ENCODE measurements around the gene GGCX. TPM values are rescaled to one million over a fixed set of nuclear protein-coding genes. Genes with fewer than 3 reads are reported as not detected.

Gene GGCX
- total and polyA plus RNA-seq, 2 of the 13 experiments (the other 11 are each of a cell fraction or from before 2014, with no cell fraction given), result 72.5 to 103 TPM

DNA sequence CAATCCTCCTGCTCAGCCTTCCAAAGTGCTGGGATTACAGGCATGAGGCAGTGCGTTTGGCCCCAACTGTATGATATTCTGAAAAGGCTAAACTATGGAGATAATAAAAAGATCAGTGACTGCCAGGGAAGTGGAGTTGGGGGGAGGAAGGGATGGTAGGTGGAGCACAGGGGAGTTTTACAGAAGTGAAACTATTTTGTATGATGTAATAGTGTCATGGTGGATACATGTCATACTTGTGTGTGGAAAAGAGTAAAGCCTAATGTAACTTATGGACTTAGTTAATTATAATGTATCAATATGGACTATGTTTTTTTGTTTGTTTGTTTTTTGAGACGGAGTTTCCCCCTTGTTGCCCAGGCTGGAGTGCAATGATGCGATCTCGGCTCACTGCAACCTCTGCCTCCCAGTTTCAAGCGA is 2.9 kb upstream of the GGCX start:
- no peak overlapping the region for H3K27ac ChIP-seq (ENCODE audit: extremely low read length, insufficient read depth, low read length)
- DNase-seq (ENCODE audit: low spot score) (no peak), FAIRE-seq (no peak), ATAC-seq (no peak)
- peak overlapping the region; percentile 8; the same call in 1 of the 2 replicates for H3K4me2 ChIP-seq (ENCODE audit: low read depth, low read length)
- no TSS peak for BruUV-seq (replicated peaks)
- H3K9ac ChIP-seq (ENCODE audit: insufficient read depth, low read depth, low read length), result no peak overlapping the region
- H4K20me1 ChIP-seq (ENCODE audit: insufficient read depth, low read length), result no peaks in the 10 kb centered on the region
- ChIA-PET CTCF (ENCODE audit: low intra/inter-chr PET ratio, low total read pairs) (no interaction called here), POLR2A (interaction anchor here (1.0 to 20.8 kb wide), 4 partner anchors 11 to 35 kb away, joined by 5 to 645 read pairs (median 168); partner anchors contain the start of genes C2orf68, MAT2A, RNF181 and TMEM150A)
- peaks cover 16% of the 10 kb centered on the region for H3K79me2 ChIP-seq (ENCODE audit: insufficient read depth, low read length)
- H3K36me3 ChIP-seq (replicated peaks in 1 of 2; ENCODE audit: control insufficient read depth in 1 of 2, insufficient read depth in 2 of 2, low read length in 2 of 2), result peaks cover 0 to 1% of the 10 kb centered on the region in 2 experiments; a peak in 1 of 5 replicates
- H3K27me3 ChIP-seq (ENCODE audit: control insufficient read depth in 1 of 2, insufficient read depth in 2 of 2, low read length in 2 of 2), result peaks cover 0 to 4% of the 10 kb centered on the region in 2 experiments; a peak in 1 of 5 replicates
- no peak overlapping the region for H3K4me3 ChIP-seq (replicated peaks in 1 of 3; ENCODE audit: insufficient read depth in 1 of 3, low read depth in 2 of 3, low read length in 3 of 3)
- in situ Hi-C loops (cut with HindIII; ENCODE audit: extremely low pct_ligation_motif_present, low pct_unique_long_range_greater_than_20kb) (no loop called here), intact Hi-C loops (cut with micrococcal nuclease; ENCODE audit: unreplicated experiment) (no loop called here)
- no peak overlapping the region for H2AFZ ChIP-seq (ENCODE audit: low read length)
- no peaks in the 10 kb centered on the region for H3K9me3 ChIP-seq (ENCODE audit: low read length)
- TF ChIP-seq, protein P1, sequence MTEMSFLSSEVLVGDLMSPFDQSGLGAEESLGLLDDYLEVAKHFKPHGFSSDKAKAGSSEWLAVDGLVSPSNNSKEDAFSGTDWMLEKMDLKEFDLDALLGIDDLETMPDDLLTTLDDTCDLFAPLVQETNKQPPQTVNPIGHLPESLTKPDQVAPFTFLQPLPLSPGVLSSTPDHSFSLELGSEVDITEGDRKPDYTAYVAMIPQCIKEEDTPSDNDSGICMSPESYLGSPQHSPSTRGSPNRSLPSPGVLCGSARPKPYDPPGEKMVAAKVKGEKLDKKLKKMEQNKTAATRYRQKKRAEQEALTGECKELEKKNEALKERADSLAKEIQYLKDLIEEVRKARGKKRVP (CRISPR knock-in tag; IDR thresholded peaks at IDR 0.05), result peak in 1 of 2 experiments; percentile 69; a peak in 1 of 4 replicates
- TF ChIP-seq PITX1 (CRISPR knock-in tag; IDR thresholded peaks at IDR 0.05), result no peak
- no peak for TF ChIP-seq ZNF460 (CRISPR knock-in tag; IDR thresholded peaks at IDR 0.05; ENCODE audit: borderline replicate concordance)
- no peak for TF ChIP-seq SATB2 (CRISPR knock-in tag; IDR thresholded peaks at IDR 0.05)
- 0 out of 2 replicates have a peak, but pooled peaks have one; percentile 51 for TF ChIP-seq NPAS2 (CRISPR knock-in tag; IDR thresholded peaks at IDR 0.05; ENCODE audit: borderline replicate concordance)
- no peak for TF ChIP-seq TRIM24 (CRISPR knock-in tag; IDR thresholded peaks at IDR 0.05)
- TF ChIP-seq ATM (IDR thresholded peaks at IDR 0.05; ENCODE audit: borderline replicate concordance), result no peak
- peak; percentile 59 for TF ChIP-seq ATF7 (IDR thresholded peaks at IDR 0.05)
- no peak for TF ChIP-seq ATF7 (CRISPR knock-in tag; IDR thresholded peaks at IDR 0.05)
- no peak for TF ChIP-seq TGIF2 (CRISPR knock-in tag; IDR thresholded peaks at IDR 0.05)
- TF ChIP-seq, protein P2, sequence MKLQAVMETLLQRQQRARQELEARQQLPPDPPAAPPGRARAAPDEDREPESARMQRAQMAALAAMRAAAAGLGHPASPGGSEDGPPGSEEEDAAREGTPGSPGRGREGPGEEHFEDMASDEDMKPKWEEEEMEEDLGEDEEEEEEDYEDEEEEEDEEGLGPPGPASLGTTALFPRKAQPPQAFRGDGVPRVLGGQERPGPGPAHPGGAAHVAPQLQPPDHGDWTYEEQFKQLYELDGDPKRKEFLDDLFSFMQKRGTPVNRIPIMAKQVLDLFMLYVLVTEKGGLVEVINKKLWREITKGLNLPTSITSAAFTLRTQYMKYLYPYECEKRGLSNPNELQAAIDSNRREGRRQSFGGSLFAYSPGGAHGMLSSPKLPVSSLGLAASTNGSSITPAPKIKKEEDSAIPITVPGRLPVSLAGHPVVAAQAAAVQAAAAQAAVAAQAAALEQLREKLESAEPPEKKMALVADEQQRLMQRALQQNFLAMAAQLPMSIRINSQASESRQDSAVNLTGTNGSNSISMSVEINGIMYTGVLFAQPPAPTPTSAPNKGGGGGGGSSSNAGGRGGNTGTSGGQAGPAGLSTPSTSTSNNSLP (IDR thresholded peaks at IDR 0.05; ENCODE audit: low read depth, low read length), result no peak
- no peak for TF ChIP-seq ZNF510 (CRISPR knock-in tag; IDR thresholded peaks at IDR 0.05; ENCODE audit: low read depth)
- no peak for TF ChIP-seq TCF7L2 (IDR thresholded peaks at IDR 0.05; ENCODE audit: low read depth, low read length)
- TF ChIP-seq CEBPB (IDR thresholded peaks at IDR 0.05; ENCODE audit: borderline replicate concordance, low read depth, low read length), result peak; percentile 38; the same call in 1 of the 2 replicates
- TF ChIP-seq SNAI1 (CRISPR knock-in tag; IDR thresholded peaks at IDR 0.05; ENCODE audit: borderline replicate concordance), result no peak
- 70% methylated on average over 5 of the region's 5 CpGs for WGBS (ENCODE audit: low lambda C conversion rate)
- peaks cover 36% of the 10 kb centered on the region for H3K4me1 ChIP-seq (ENCODE audit: insufficient read depth, low read length)

All from HepG2 (cell line).